ENCODE results near the gene C2CD4C.
"Not testable (repeated sequence)": the region's sequence is repeated elsewhere in the genome, so short reads cannot be mapped to it uniquely, and the experiment has no call there.

The C2CD4C gene

GRCh38 chr19:438416-438958 lies 29.5 kb upstream of the C2CD4C start:
- DNase-seq (ENCODE audit: low read depth) = no peak

- DNase-seq (ENCODE audit: low read depth) = no peak
Observed at GRCh38 chr19:437041-437440, 28.1 kb upstream of the C2CD4C start.

DNA sequence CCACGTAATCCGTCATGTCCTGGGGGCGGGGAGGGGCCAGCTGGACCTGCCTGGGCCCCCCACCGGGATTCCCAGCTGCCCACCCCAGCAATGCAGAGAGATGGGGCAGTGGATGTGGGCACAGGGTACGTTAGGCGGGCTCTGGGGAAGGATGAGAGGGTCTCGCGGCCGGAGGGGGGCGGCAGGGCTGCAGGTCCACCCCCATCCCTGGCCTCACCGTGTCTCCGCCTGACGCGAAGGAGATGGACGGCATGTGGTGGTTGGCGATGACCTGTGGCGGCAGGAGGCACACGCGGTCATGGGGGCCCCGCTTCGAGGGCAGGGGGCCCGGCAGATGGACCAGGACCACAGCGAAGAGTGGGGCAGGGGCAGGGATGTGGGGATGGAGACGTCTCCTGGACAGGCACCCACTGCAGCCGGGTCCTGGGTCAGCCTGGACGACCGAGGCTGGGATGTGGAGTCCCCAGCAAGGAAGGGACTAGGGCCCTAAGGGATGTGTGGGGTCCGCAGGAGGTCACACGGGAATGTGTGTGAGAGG lies 27.5 kb upstream of the C2CD4C start:
- DNase-seq (ENCODE audit: low read depth) = no peak

- DNase-seq (ENCODE audit: low read depth) = no peak
Observed at GRCh38 chr19:435707-436412, 26.9 kb upstream of the C2CD4C start.

GRCh38 chr19:435056-435706 lies 26.2 kb upstream of the C2CD4C start:
- DNase-seq (ENCODE audit: low read depth) = no peak

DNA sequence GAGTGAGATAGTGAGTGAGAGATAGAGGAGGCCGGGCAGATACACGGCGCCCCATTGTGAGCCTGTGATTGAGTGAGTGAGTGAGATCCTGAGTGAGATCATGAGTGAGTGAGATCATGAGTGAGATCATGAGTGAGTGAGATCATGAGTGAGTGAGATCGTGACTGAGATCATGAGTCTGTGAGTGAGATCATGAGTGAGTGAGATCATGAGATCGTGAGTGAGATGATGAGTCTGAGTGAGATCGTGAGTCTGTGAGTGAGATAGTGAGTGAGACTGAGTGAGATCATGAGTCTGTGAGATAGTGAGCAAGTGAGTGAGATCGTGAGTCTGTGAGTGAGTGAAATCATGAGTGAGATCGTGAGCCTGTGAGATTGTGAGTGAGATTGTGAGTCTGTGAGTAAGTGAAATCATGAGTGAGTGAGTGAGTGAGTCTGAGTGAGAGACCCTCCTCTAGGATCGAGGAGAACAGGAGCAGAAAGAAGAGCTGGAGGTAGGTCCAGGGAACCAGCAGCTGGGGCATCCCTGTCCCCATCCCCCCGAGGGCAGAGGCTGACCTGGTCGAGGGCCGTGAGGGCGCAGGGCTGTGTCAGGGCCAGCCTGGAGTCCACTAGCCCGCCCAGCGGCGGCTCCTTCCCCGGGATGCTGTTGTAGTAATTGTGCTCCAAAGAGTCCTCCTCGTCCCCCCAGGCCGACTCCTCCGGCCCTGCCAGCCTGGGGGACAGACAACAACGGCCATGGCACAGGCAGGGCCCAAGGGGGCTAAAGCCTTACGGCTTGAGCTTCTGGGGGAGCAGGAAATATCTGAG lies 25.4 kb upstream of the C2CD4C start:
- no peak for DNase-seq (ENCODE audit: low read depth)

GRCh38 chr19:430701-431100 lies 21.8 kb upstream of the C2CD4C start:
- DNase-seq (ENCODE audit: low read depth) = no peak

GRCh38 chr19:428149-428548 lies 19.2 kb upstream of the C2CD4C start:
- no peak for DNase-seq (ENCODE audit: low read depth)

GRCh38 chr19:427675-428074 lies 18.7 kb upstream of the C2CD4C start:
- not testable (repeated sequence) for DNase-seq (ENCODE audit: low read depth)

DNA sequence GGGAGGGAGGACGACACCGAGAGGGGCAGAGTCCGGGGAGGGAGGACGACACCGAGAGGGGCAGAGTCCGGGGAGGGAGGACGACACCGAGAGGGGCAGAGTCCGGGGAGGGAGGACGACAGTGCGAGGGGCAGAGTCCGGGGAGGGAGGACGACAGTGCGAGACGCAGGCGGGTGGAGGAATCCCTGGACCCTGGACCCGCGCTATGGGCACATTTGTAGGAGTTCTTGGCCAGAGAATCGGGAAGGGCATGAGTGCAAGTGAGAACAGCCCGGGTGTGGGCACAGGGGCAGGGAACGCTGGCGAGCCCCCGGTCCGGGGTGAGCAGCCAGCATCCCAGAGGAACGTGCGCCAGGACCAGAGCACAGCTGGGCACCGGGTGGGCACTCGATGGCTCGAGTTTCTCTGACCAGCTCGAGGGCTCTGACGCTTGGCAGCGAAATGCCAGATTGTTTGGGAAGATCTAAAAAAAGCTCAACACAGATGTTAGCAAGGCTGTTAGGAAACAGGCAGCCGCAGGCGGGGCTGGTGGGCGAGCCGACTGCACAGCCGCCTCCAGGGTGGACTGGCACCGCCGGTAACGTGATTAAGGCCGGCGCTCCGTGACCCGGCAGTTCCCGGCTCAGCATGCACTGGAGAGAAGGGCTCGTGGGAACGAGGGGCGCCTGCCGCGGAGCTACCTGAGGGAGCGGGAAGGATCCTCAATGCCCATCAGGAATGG lies 17.9 kb upstream of the C2CD4C start:
- DNase-seq (ENCODE audit: low read depth) = no peak

- DNase-seq (ENCODE audit: low read depth) = no peak
Observed at GRCh38 chr19:425056-425455, 16.1 kb upstream of the C2CD4C start.

- DNase-seq (ENCODE audit: low read depth) = no peak
Observed at GRCh38 chr19:424546-424945, 15.6 kb upstream of the C2CD4C start.

- no peak for DNase-seq (ENCODE audit: low read depth)
Observed at GRCh38 chr19:423691-424466, 14.9 kb upstream of the C2CD4C start.

DNA sequence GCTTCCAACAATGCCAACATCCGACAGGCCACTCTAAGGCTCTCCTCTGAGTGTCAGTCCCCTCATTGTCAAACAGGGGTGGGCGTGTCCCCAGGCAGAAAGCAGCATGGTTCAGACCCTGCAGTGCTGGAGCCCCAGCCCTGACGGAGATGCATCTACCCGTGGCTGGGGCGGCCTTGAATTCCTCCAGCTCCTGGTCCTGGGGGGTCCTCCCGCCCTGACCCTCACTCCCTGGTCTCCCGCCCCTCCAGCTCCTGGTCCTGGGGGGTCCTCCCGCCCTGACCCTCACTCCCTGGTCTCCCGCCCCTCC lies 13.9 kb upstream of the C2CD4C start:
- DNase-seq (ENCODE audit: low read depth) = not testable (repeated sequence)

DNA sequence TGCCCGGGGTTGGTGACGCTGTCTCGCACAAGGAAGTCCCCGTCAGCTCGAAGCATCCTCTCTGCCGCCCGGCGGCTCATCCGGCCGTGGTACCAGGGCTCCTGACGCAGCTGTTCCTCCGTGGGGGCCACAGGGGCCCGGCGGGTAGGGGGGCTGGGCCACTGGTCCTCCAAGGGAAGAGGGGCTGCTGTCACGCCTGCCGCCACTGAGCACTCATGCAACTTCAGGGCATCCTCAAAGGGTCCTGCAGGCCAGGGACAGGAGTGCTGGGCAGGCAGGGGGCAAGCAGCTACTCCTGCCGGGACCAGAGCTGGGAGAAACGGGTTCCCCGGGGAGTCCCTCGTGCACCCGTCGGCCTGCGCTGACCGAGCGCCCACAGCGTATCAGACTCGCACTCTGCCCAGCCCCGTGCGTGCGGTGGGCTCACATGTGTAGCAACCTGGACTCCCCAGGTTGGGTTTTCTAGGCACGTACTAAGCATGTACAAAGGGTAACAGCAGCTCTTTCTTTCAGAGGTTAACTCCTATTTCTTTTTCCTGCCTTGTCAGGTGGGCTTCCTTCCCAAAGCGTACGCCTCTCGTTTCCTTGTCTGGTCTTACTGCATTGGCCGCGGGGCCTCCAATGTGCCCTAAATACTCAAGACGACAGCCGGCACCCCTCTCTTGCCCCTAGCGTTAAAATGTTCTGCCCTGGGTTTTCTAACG lies 13.4 kb upstream of the C2CD4C start:
- DNase-seq (ENCODE audit: low read depth) = no peak

GRCh38 chr19:419721-420515 lies 11.0 kb upstream of the C2CD4C start:
- DNase-seq (ENCODE audit: low read depth) = no peak

DNA sequence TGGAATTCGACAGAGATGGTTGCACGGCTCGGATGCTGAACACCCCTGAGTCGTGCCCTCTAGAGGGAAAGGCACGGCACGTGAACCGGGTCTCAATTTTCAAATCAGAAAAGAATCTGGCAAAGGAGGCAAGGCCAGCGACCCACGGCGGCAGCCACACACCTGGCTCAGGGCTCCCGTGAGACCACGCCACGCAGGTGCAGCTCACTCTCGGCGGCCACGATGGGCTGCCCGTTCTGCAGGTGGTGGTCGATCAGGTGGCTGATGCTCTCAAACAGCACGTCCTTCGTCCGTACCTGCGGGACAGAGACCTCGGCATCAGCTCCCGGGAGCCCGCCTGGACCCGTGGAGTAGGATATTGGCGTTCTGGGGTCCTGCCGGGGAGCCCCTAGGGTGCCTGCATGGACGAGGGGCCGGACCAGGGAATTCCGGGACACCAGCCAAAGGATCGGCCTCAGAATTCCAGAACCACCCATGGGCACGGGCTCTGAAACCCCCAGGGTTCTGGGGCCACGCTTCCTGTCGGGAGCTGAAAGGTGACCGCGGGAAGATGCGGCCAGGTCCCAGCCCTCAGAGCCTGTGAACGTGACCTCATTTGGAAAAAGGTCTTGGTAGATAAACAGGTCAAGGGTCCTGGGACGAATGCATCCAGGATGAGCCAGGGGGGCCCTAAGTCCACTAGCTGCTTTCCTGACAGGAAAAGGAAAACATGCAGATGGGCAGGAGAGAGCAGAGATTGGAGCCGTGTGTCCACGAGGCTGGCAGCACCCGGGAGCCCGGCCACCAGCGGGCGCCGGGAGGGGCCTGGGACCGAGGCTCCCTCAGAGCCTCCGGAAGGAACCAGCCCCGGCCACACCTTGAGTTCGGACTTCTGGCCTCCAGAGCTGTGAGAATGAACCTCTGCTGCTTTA lies 10.1 kb upstream of the C2CD4C start:
- DNase-seq (ENCODE audit: low read depth) = no peak

GRCh38 chr19:416416-416815 lies 7.5 kb upstream of the C2CD4C start:
- no peak for DNase-seq (ENCODE audit: low read depth)

- no peak for DNase-seq (ENCODE audit: low read depth)
Observed at GRCh38 chr19:415292-415691, 6.3 kb upstream of the C2CD4C start.

Measured in GM04504 (cell line).